Testis (tissue), 2 donors: ENCODE data around the gene UVSSA.

Experiments used
- CTCF ChIP-seq, 3 experiments: fragments of 450-650 bp in 2 of 3; fragments of 200-600 bp in 1 of 3; sonication (generic) in 1 of 3; IDR thresholded peaks; one replicate each; pipeline ENCODE4 v1.5.1; 2016 to 2019; ENCODE audit warnings: antibody characterized with exemption in 3 of 3, mild to moderate bottlenecking in 2 of 3, moderate library complexity in 1 of 3
- POLR2A ChIP-seq: fragments of 450-650 bp; IDR thresholded peaks from one replicate; pipeline ENCODE4 v1.6.1; 2017; ENCODE audit warnings: antibody characterized with exemption, mild to moderate bottlenecking, moderate library complexity

GRCh38 chr4:1382776-1383727 lies 36.0 kb downstream of the UVSSA start:
- TF ChIP-seq POLR2A, result no peak
- TF ChIP-seq CTCF (IDR thresholded peaks at IDR 0.05), result no peak
